HepG2 (cell line): ENCODE data around the gene SGCB. TPM values are rescaled to one million over a fixed set of nuclear protein-coding genes. Genes with fewer than 3 reads are reported as not detected.

Source experiments
- AGO1 ChIP-seq: fragments of 200-400 bp; formaldehyde crosslinking; IDR thresholded peaks from 2 replicates; pipeline ENCODE4 v1.6.1; 2017; ENCODE audit warnings: mild to moderate bottlenecking, low read depth, low read length, moderate library complexity; ENCODE audit not compliant: poor library complexity, severe bottlenecking
- ATF7-NPFF ChIP-seq: sonication (generic); formaldehyde crosslinking; IDR thresholded peaks from 2 replicates; pipeline ENCODE4 v1.8.1; 2023; ENCODE audit warnings: mild to moderate bottlenecking, low read depth, missing genetic modification reagents, moderate library complexity
- BORCS8-MEF2B ChIP-seq: sonication (generic); formaldehyde crosslinking; IDR thresholded peaks from 2 replicates; pipeline ENCODE4 v1.8.0; 2022; ENCODE audit warnings: mild to moderate bottlenecking, missing genetic modification reagents
- HDAC6 ChIP-seq: fragments of 200-600 bp; sonication (generic); IDR thresholded peaks from 2 replicates; pipeline ENCODE4 v1.7.0; 2017; ENCODE audit warnings: mild to moderate bottlenecking, antibody characterized with exemption, low read length, low read depth
- NFKBIZ ChIP-seq: IDR thresholded peaks from 2 replicates; pipeline ENCODE4 v1.6.1; 2018; ENCODE audit warnings: missing genetic modification reagents, missing compliant biosample characterization
- SIX1 ChIP-seq: sonication (generic); formaldehyde crosslinking; IDR thresholded peaks from 2 replicates; pipeline ENCODE4 v1.4.0; 2020; ENCODE audit warnings: missing genetic modification reagents, borderline replicate concordance
- SMAD3 ChIP-seq: sonication (generic); formaldehyde crosslinking; IDR thresholded peaks from 2 replicates; pipeline ENCODE4 v1.4.0; 2020; ENCODE audit warnings: missing genetic modification reagents
- SOX6 ChIP-seq, 2 experiments: fragments of 450-650 bp in 1 of 2; sonication (generic) in 1 of 2; formaldehyde crosslinking in 1 of 2; IDR thresholded peaks; 2 replicates each; pipeline versions ENCODE4 v1.4.0 to v1.6.1; 2017 to 2020; ENCODE audit warnings: antibody characterized with exemption in 1 of 2, mild to moderate bottlenecking in 1 of 2, missing genetic modification reagents in 1 of 2
- ZFP41 ChIP-seq: sonication (generic); formaldehyde crosslinking; IDR thresholded peaks from 2 replicates; pipeline ENCODE4 v1.4.0; 2020; ENCODE audit warnings: mild to moderate bottlenecking, missing genetic modification reagents, borderline replicate concordance
- ZNF251 ChIP-seq: sonication (generic); formaldehyde crosslinking; IDR thresholded peaks from 2 replicates; pipeline ENCODE4 v1.9.0; 2021; ENCODE audit warnings: mild to moderate bottlenecking, missing genetic modification reagents
- ZNF430 ChIP-seq: sonication (generic); formaldehyde crosslinking; IDR thresholded peaks from 2 replicates; pipeline ENCODE4 v1.9.0; 2021; ENCODE audit warnings: mild to moderate bottlenecking, missing genetic modification reagents
- ZNF777 ChIP-seq: sonication (generic); formaldehyde crosslinking; IDR thresholded peaks from 2 replicates; pipeline ENCODE4 v1.4.0; 2020; ENCODE audit warnings: missing genetic modification reagents
- ZNF788 ChIP-seq: sonication (generic); formaldehyde crosslinking; IDR thresholded peaks from 2 replicates; pipeline ENCODE4 v1.5.0; 2020; ENCODE audit warnings: mild to moderate bottlenecking, missing genetic modification reagents, borderline replicate concordance
- polyA plus RNA-seq, 8 experiments: library from polyadenylated mRNA; depleted of rRNA in 3 of 8; stranded (reverse) in 7 of 8; unstranded in 1 of 8; fragments of >200 nt; fragmentation: Illumina TruSeq in 4 of 8; extraction: Trizol in 4 of 8; gene quantifications; 2 replicates each; pipeline versions ENCODE4 v1.2.1 to v1.2.3, GENCODE V29; 2011 to 2016; ENCODE audit warnings: low read depth in 4 of 8, missing spikeins in 1 of 8, mixed read lengths in 1 of 8; ENCODE audit not compliant: insufficient read depth in 1 of 8
- total RNA-seq, 5 experiments: library from RNA; depleted of rRNA; stranded (reverse); fragments of >200 nt; fragmentation: Illumina TruSeq; extraction: Trizol; gene quantifications; 2 replicates each; pipeline ENCODE4 v1.2.3, GENCODE V29; 2016; ENCODE audit warnings: low read depth in 1 of 5
- TF ChIP-seq, protein P1 (sequence below): sonication (generic); formaldehyde crosslinking; IDR thresholded peaks from 2 replicates; pipeline ENCODE4 v1.4.0; 2020; ENCODE audit warnings: mild to moderate bottlenecking, missing genetic modification reagents
- TF ChIP-seq, protein P2 (sequence below): IDR thresholded peaks from 2 replicates; pipeline ENCODE4 v1.6.1; 2016; ENCODE audit warnings: missing compliant biosample characterization, missing genetic modification reagents, borderline replicate concordance

The SGCB gene
- total and polyA plus RNA-seq, 2 of the 13 experiments (the other 11 are each of a cell fraction or from before 2014, with no cell fraction given) = 2.2 to 4.8 TPM

DNA sequence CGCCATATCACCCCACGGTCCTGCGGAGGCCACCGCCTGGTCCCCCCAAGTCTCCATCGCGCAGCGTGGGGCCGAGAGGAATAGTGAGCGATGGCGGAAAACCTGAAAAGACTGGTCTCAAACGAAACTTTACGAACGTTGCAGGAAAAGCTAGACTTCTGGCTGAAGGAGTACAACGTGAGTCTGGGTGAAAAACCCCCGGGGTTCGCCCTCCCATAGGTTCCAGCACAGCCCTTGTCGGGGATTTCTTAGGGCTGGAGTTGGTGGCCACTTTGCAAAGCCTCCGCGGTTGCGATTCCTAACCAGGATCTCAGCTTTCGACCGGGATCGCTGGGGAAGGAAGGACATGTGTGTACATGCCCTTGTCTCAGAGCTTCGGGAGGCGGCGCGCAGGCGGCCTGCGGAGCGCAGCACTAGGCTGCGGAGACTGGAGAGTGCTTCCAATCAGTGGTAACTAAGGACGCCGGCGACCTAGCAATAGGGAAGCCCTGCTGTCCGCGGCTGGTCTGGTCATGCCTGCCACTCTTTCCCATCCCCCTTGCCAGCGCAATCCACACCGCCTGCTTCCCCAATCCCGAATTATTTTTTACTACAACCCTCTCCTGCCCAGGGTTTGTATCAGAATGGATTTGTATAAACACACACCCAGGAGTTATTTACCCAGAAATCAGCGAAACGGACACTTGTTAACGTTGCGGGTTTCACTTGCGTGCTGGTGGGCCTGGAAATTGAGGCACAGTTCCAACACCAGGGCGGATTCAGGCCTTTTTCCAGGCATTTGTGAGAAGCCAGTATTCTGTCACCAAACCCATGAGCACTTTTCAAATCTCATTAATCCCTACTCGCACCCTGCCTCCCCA is 13.7 kb upstream of the SGCB start (continued):
- TF ChIP-seq, protein P1, sequence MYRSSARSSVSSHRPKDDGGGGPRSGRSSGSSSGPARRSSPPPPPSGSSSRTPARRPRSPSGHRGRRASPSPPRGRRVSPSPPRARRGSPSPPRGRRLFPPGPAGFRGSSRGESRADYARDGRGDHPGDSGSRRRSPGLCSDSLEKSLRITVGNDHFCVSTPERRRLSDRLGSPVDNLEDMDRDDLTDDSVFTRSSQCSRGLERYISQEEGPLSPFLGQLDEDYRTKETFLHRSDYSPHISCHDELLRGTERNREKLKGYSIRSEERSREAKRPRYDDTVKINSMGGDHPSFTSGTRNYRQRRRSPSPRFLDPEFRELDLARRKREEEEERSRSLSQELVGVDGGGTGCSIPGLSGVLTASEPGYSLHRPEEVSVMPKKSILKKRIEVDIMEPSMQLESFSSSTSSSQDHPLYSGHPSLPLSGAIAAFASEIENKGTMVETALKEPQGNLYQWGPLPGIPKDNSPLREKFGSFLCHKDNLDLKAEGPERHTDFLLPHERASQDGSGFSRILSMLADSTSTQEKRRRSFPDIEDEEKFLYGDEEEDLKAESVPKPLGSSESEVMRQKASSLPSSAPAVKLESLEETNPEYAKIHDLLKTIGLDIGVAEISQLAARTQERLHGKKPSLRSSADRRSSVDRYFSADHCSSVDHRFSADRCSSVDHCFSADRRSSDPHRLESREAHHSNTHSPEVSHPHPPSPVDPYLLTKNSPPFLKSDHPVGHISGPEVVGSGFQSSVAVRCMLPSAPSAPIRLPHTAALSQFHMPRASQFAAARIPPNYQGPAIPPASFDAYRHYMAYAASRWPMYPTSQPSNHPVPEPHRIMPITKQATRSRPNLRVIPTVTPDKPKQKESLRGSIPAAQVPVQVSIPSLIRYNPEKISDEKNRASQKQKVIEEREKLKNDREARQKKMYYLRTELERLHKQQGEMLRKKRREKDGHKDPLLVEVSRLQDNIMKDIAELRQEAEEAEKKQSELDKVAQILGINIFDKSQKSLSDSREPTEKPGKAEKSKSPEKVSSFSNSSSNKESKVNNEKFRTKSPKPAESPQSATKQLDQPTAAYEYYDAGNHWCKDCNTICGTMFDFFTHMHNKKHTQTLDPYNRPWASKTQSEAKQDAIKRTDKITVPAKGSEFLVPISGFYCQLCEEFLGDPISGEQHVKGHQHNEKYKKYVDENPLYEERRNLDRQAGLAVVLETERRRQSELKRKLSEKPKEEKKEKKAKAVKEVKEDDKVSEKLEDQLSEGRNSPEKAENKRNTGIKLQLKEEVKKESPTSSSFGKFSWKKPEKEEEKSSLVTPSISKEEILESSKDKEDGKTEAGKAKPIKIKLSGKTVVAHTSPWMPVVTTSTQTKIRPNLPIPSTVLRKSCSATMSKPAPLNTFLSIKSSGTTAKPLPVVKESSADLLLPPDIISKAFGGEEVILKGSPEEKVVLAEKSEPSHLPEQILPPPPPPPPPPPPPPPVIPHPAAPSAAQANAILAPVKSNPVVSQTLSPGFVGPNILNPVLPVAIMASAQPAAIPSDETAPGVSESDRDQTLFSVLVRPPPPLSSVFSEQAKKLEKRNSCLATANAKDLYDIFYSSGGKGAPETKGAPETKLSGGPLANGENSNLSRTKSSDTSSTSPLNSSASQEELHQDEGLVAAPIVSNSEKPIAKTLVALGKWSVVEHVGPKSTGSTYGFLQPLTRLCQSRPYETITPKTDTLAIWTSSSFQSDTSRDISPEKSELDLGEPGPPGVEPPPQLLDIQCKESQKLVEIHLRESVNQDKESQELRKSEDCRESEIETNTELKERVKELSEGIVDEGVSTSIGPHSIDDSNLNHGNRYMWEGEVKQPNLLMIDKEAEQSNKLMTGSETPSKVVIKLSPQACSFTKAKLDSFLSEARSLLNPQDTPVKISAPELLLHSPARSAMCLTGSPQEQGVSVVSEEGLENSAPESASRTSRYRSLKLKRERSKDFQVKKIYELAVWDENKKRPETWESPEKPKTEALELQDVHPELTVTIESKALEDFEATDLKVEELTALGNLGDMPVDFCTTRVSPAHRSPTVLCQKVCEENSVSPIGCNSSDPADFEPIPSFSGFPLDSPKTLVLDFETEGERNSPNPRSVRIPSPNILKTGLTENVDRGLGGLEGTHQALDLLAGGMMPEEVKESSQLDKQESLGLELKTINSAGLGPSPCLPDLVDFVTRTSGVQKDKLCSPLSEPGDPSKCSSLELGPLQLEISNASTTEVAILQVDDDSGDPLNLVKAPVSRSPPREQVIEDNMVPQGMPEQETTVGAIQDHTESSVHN = no peak
- TF ChIP-seq HDAC6 = no peak
- no peak for TF ChIP-seq AGO1
- TF ChIP-seq ZFP41 = no peak
- no peak for TF ChIP-seq SMAD3 (CRISPR knock-in tag)
- 0 out of 2 replicates have a peak, but pooled peaks have one; percentile 51 for TF ChIP-seq ZNF430 (CRISPR knock-in tag)
- TF ChIP-seq ATF7-NPFF (CRISPR knock-in tag) = 0 out of 2 replicates have a peak, but pooled peaks have one; percentile 42
- TF ChIP-seq ZNF251 (CRISPR knock-in tag) = no peak
- peak; percentile 44 for TF ChIP-seq ZNF777 (CRISPR knock-in tag)
- TF ChIP-seq SOX6 (IDR thresholded peaks at IDR 0.05) = no peak
- TF ChIP-seq SOX6 (CRISPR knock-in tag; IDR thresholded peaks at IDR 0.05) = peak; percentile 36
- TF ChIP-seq, protein P2, sequence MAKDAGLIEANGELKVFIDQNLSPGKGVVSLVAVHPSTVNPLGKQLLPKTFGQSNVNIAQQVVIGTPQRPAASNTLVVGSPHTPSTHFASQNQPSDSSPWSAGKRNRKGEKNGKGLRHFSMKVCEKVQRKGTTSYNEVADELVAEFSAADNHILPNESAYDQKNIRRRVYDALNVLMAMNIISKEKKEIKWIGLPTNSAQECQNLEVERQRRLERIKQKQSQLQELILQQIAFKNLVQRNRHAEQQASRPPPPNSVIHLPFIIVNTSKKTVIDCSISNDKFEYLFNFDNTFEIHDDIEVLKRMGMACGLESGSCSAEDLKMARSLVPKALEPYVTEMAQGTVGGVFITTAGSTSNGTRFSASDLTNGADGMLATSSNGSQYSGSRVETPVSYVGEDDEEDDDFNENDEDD = 0 out of 2 replicates have a peak, but pooled peaks have one; percentile 16
- TF ChIP-seq NFKBIZ = no peak
- peak; percentile 65 for TF ChIP-seq BORCS8-MEF2B
- TF ChIP-seq ZNF788 (CRISPR knock-in tag) = 0 out of 2 replicates have a peak, but pooled peaks have one; percentile 25
- TF ChIP-seq SIX1 (CRISPR knock-in tag) = no peak
